ENCODE results near the gene TMEM123.

The TMEM123 gene

DNA sequence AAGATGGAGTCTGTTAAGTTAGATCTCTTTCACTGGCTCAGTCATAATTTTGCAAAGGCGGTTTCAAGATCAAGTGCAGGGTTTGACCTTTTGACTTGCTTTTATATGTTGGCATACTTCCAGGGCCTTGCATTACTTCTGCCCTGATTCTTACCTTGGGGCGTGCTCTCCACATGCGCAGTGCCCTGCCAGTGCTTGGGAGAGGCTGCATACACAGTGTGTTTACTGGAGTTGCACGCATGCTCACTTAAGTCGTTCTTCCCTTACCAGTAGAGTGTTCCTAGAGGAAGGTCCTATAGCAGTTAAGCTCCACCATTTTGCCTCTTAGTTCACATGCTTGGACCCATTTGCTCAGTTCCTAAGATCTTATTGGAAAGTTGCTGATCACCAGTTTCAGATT, 21.0 kb upstream of the TMEM123 start:
- Histone ChIP-seq H3K27me3 (replicated peaks; ENCODE audit: control insufficient read depth, insufficient read depth, low read length, poor library complexity, severe bottlenecking) (no peaks in the 10 kb centered on the region), H3K27ac (ENCODE audit: insufficient read depth, low read length, poor library complexity, severe bottlenecking) (no peak overlapping the region), H3K9me3 (ENCODE audit: control insufficient read depth, low read length) (no peaks in the 10 kb centered on the region), H3K36me3 (ENCODE audit: control insufficient read depth, insufficient read depth, low read length) (no peaks in the 10 kb centered on the region), H3K4me3 (ENCODE audit: insufficient read depth, low read depth, low read length, poor library complexity, severe bottlenecking) (no peak overlapping the region), H3K4me1 (ENCODE audit: control insufficient read depth, insufficient read depth, low read length, poor library complexity, severe bottlenecking) (peaks cover 43% of the 10 kb centered on the region)
- no peak for DNase-seq

DNA sequence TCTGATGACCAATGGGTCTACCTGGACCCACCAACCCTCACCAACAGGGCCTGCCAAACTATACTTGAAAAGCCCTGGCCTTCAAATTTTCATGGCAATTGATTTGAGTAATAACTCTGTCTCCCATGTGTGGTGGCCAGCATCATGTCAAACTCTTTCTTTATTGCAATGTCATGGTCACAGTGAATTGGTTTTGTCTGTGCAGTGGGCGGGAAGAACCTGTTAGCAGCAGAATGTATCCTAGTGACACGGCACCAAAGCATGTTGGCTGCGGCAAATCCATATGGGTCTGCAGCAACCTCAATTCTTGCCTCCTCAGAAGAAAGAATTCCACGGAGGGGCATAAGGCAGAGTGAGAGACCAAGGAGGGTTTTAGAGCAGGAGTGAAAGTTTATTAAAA, 19.6 kb upstream of the TMEM123 start:
- H3K4me3 ChIP-seq (ENCODE audit: insufficient read depth, low read depth, low read length, poor library complexity, severe bottlenecking) = no peak overlapping the region
- no peaks in the 10 kb centered on the region for H3K36me3 ChIP-seq (ENCODE audit: control insufficient read depth, insufficient read depth, low read length)
- H3K27ac ChIP-seq (ENCODE audit: insufficient read depth, low read length, poor library complexity, severe bottlenecking) = no peak overlapping the region
- H3K4me1 ChIP-seq (ENCODE audit: control insufficient read depth, insufficient read depth, low read length, poor library complexity, severe bottlenecking) = peaks cover 49% of the 10 kb centered on the region
- no peaks in the 10 kb centered on the region for H3K27me3 ChIP-seq (replicated peaks; ENCODE audit: control insufficient read depth, insufficient read depth, low read length, poor library complexity, severe bottlenecking)
- no peaks in the 10 kb centered on the region for H3K9me3 ChIP-seq (ENCODE audit: control insufficient read depth, low read length)
- DNase-seq = no peak

DNA sequence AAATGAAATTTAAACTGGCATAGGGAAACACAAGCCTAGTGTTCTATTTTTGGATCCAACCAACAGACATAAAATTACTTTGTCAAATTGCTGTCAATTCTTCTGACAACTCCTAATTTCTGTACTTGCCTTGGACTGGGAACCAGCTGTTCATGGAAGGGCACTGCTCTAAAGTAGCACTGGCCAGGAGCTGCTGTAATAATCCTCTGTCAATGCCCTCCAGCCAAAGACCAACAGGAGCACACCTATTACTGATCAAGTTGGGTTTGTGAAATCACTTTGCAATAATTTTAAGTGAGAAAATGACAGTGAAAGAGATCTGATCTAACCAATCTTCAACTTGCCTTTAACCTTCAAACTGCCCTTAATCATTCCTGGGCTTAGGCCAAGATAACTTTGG, 18.9 kb upstream of the TMEM123 start:
- H3K9me3 ChIP-seq (ENCODE audit: control insufficient read depth, low read length) = no peaks in the 10 kb centered on the region
- H3K4me1 ChIP-seq (ENCODE audit: control insufficient read depth, insufficient read depth, low read length, poor library complexity, severe bottlenecking) = peaks cover 49% of the 10 kb centered on the region

DNA sequence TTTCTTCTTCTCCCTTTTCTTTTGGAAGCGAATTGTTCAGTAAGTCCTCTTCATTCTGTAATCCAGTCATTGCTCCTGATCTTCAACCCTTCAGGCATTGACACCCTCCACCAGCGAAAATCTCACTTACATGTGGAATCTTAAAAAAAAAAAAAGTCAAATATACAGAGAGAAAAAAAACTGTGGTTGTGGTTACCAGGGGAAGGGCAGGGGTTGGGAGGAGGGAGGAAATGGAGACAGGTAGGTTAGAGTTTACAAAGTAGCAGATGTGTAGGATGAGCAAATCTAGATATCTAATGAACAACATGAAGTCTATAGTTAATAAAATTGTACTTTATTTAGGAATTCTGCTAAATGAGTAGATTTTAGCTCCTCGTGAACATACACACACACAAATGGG, 17.7 kb upstream of the TMEM123 start:
- no peaks in the 10 kb centered on the region for H3K27me3 ChIP-seq (replicated peaks; ENCODE audit: control insufficient read depth, insufficient read depth, low read length, poor library complexity, severe bottlenecking)
- no peaks in the 10 kb centered on the region for H3K9me3 ChIP-seq (ENCODE audit: control insufficient read depth, low read length)
- H3K4me3 ChIP-seq (ENCODE audit: insufficient read depth, low read depth, low read length, poor library complexity, severe bottlenecking) = no peak overlapping the region
- H3K4me1 ChIP-seq (ENCODE audit: control insufficient read depth, insufficient read depth, low read length, poor library complexity, severe bottlenecking) = peaks cover 58% of the 10 kb centered on the region
- H3K27ac ChIP-seq (ENCODE audit: insufficient read depth, low read length, poor library complexity, severe bottlenecking) = no peak overlapping the region
- peak in 2 of 3 donors; percentile 18 to 20 for DNase-seq
- H3K36me3 ChIP-seq (ENCODE audit: control insufficient read depth, insufficient read depth, low read length) = no peaks in the 10 kb centered on the region

More for the DNA sequence above, 18.9 kb upstream of the TMEM123 start:
- DNase-seq = no peak
- no peak overlapping the region for H3K4me3 ChIP-seq (ENCODE audit: insufficient read depth, low read depth, low read length, poor library complexity, severe bottlenecking)
- H3K27me3 ChIP-seq (replicated peaks; ENCODE audit: control insufficient read depth, insufficient read depth, low read length, poor library complexity, severe bottlenecking) = no peaks in the 10 kb centered on the region
- H3K36me3 ChIP-seq (ENCODE audit: control insufficient read depth, insufficient read depth, low read length) = no peaks in the 10 kb centered on the region
- no peak overlapping the region for H3K27ac ChIP-seq (ENCODE audit: insufficient read depth, low read length, poor library complexity, severe bottlenecking)

DNA sequence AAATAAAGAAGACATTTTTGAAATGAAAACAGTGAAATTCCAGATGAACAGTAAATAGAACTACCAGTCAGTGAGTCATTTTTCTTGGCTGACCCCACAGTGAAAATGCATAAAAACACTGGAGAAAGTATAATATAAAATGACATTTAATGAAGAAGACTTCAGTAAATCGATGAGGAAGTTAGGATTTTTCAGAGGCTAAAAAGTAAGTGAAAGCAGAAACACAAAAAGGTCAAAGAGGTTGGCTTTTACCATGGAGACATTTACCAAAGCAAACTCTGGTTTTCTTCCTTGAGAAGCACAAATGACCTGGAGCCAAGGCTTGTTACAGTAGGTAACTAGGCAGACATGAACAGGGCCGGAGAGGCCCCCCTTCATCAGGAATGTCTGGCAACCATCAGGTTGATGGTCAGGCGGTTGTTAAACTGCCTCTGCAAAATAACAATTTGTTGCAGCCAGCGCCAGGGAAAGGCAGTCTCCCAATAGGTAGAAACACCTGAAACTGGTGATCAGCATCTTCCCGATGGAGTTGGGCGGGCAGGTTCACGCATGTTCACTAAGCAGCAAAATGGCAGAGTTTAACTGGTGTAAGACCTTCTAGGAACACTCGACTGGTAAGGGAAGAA, 16.7 kb upstream of the TMEM123 start:
- no peak for DNase-seq
- Histone ChIP-seq H3K4me1 (ENCODE audit: control insufficient read depth, insufficient read depth, low read length, poor library complexity, severe bottlenecking) (peaks cover 58% of the 10 kb centered on the region), H3K27ac (ENCODE audit: insufficient read depth, low read length, poor library complexity, severe bottlenecking) (no peak overlapping the region), H3K27me3 (replicated peaks; ENCODE audit: control insufficient read depth, insufficient read depth, low read length, poor library complexity, severe bottlenecking) (no peaks in the 10 kb centered on the region), H3K4me3 (ENCODE audit: insufficient read depth, low read depth, low read length, poor library complexity, severe bottlenecking) (no peak overlapping the region), H3K36me3 (ENCODE audit: control insufficient read depth, insufficient read depth, low read length) (no peaks in the 10 kb centered on the region), H3K9me3 (ENCODE audit: control insufficient read depth, low read length) (no peaks in the 10 kb centered on the region)

DNA sequence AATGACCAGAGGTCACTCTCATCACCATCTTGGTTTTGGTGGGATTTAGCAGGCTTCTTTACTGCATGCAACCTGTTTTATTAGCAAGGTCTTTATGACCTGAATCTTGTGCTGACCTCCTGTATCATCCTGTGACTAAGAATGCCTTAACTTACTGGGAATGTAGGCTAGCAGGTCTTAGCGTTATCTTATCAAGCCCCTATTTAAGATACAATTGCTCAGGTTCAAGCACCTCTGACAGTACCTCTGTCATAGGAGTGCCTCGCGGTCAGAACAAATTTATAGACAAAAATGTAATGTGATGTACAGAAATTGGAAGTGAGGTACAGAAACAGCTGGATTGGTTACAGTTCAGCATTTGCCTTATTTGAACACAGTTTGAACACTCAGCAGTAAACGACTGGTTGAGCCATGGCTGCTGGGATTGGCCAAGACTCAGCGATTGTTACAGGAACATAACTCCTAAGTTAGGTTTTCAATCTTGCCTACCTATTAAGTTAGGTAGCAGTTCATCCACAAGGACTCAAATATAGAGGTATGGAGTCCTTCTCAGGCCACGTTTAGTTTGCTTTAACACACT, 16.1 kb upstream of the TMEM123 start:
- Histone ChIP-seq H3K36me3 (ENCODE audit: control insufficient read depth, insufficient read depth, low read length) (no peaks in the 10 kb centered on the region), H3K4me1 (ENCODE audit: control insufficient read depth, insufficient read depth, low read length, poor library complexity, severe bottlenecking) (peaks cover 56% of the 10 kb centered on the region), H3K4me3 (ENCODE audit: insufficient read depth, low read depth, low read length, poor library complexity, severe bottlenecking) (no peak overlapping the region), H3K9me3 (ENCODE audit: control insufficient read depth, low read length) (no peaks in the 10 kb centered on the region), H3K27ac (ENCODE audit: insufficient read depth, low read length, poor library complexity, severe bottlenecking) (no peak overlapping the region), H3K27me3 (replicated peaks; ENCODE audit: control insufficient read depth, insufficient read depth, low read length, poor library complexity, severe bottlenecking) (no peaks in the 10 kb centered on the region)
- DNase-seq = no peak

DNA sequence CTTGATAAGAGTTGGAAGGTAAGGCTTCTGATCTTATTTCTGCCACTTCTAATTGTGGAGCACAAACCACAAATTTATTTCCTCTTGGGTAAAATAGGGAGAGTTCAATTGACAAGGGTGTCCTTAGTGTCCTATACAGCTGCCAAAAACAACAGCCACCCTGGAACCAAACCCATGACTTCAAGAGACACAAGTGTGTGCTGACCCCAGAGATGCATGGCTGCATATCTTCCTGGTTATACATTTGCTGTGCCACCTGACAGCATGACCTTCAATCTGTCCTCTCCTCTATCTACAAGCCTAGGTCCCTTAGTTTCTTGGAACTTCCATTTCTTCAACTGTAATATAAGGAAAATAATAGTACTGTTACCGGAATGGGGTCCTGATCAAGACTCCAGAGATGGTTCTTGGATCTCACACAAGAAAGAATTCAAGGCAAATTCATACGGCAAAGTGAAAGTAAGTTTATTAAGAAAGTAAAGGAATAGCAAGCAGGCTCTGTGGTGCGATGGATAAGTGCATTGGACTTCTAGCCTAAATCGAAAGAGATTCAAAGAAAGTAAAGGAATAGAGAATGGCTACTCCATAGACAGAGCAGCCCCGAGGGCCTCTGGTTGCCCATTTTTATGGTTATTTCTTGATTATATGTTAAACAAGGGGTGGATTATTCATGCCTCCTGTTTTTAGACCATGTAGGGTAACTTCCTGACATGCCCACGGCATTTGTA, 15.5 kb upstream of the TMEM123 start:
- Histone ChIP-seq H3K9me3 (ENCODE audit: control insufficient read depth, low read length) (no peaks in the 10 kb centered on the region), H3K4me1 (ENCODE audit: control insufficient read depth, insufficient read depth, low read length, poor library complexity, severe bottlenecking) (peaks cover 52% of the 10 kb centered on the region), H3K27me3 (replicated peaks; ENCODE audit: control insufficient read depth, insufficient read depth, low read length, poor library complexity, severe bottlenecking) (no peaks in the 10 kb centered on the region), H3K4me3 (ENCODE audit: insufficient read depth, low read depth, low read length, poor library complexity, severe bottlenecking) (no peak overlapping the region), H3K27ac (ENCODE audit: insufficient read depth, low read length, poor library complexity, severe bottlenecking) (no peak overlapping the region), H3K36me3 (ENCODE audit: control insufficient read depth, insufficient read depth, low read length) (no peaks in the 10 kb centered on the region)
- no peak for DNase-seq

DNA sequence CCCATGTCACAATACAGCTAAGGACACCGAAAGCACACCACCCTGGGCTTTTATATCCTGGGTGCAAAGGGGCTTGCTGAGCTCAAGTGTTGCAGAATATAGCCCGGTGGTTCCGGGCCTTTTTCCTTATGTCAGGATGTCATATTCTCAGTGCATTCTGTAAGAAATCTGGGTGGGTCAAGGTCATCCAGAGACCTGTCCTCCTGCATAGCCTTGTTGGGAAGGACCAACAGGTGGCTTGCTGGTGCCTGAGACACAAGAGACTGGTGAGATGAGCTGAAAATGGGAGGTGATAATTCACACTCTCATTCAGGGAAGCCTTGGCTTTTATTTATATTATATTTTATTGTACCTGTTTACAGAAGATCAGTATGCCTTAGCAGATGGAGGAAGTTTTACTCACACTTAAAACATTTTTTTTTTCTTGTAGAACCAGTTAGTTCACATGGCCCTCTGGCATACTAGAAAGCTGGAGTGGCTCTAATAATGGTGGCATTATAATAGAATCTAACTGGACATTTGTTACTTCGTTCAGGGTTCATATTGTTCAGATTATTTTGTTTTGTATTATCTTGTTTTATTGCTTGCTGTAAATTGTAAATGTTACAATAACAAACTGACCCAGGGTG, 14.6 kb upstream of the TMEM123 start:
- no peak for DNase-seq
- Histone ChIP-seq H3K27ac (ENCODE audit: insufficient read depth, low read length, poor library complexity, severe bottlenecking) (no peak overlapping the region), H3K27me3 (replicated peaks; ENCODE audit: control insufficient read depth, insufficient read depth, low read length, poor library complexity, severe bottlenecking) (no peaks in the 10 kb centered on the region), H3K9me3 (ENCODE audit: control insufficient read depth, low read length) (no peaks in the 10 kb centered on the region), H3K4me3 (ENCODE audit: insufficient read depth, low read depth, low read length, poor library complexity, severe bottlenecking) (no peak overlapping the region), H3K36me3 (ENCODE audit: control insufficient read depth, insufficient read depth, low read length) (no peaks in the 10 kb centered on the region), H3K4me1 (ENCODE audit: control insufficient read depth, insufficient read depth, low read length, poor library complexity, severe bottlenecking) (peaks cover 49% of the 10 kb centered on the region)

DNA sequence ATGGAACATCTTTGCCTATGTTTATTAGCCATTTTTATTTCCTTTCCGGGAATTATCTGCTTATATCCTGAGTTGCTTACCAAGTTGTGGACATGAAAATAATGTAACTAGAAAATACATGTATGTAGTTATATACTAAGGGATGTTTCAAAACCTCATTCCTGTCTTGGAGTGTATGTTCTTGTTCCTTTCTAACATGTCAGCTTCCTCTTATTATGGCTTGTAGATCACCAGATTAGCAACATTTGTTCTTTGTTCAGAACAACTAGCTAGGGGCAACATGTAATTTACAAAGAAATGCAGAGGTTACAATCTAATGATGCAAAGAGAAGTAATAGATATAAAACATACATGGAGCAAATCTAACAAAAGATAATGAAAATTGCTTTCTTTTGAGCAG, 13.1 kb upstream of the TMEM123 start:
- DNase-seq = no peak

More for the DNA sequence above, 13.1 kb upstream of the TMEM123 start:
- Histone ChIP-seq H3K9me3 (ENCODE audit: control insufficient read depth, low read length) (no peaks in the 10 kb centered on the region), H3K27ac (ENCODE audit: insufficient read depth, low read length, poor library complexity, severe bottlenecking) (no peak overlapping the region), H3K36me3 (ENCODE audit: control insufficient read depth, insufficient read depth, low read length) (no peaks in the 10 kb centered on the region), H3K4me1 (ENCODE audit: control insufficient read depth, insufficient read depth, low read length, poor library complexity, severe bottlenecking) (peaks cover 40% of the 10 kb centered on the region), H3K4me3 (ENCODE audit: insufficient read depth, low read depth, low read length, poor library complexity, severe bottlenecking) (no peak overlapping the region), H3K27me3 (replicated peaks; ENCODE audit: control insufficient read depth, insufficient read depth, low read length, poor library complexity, severe bottlenecking) (no peaks in the 10 kb centered on the region)

Data from effector memory CD4-positive, alpha-beta T cell (primary cell).